Fibroblast of lung (primary cell): Measurements from ENCODE around the gene COPB1. TPM values are rescaled to one million over a fixed set of nuclear protein-coding genes. Genes with fewer than 3 reads are reported as not detected.
A peak's percentile ranks its signal among the peaks of the same experiment; 100 is the strongest.

Source experiments
- DNase-seq, 2 donors: peaks; one replicate each; pipeline versions ENCODE4 v3.0.0 to v3.0.0-alpha.2; 2010; ENCODE audit warnings: low read depth in 2 of 2
- H2AFZ ChIP-seq: 2 replicates; pipeline ENCODE4 v1.5.1; 2012; ENCODE audit warnings: low read length, control low read depth, inconsistent platforms
- H3K27ac ChIP-seq: 2 replicates; pipeline ENCODE4 v1.5.1; 2011; ENCODE audit warnings: low read length, control low read depth; ENCODE audit not compliant: insufficient read depth
- H3K27me3 ChIP-seq: 2 replicates; pipeline ENCODE4 v1.5.1; 2011; ENCODE audit warnings: mild to moderate bottlenecking, low read length; ENCODE audit not compliant: control insufficient read depth, insufficient read depth
- H3K36me3 ChIP-seq: 2 replicates; pipeline ENCODE4 v1.5.1; 2011; ENCODE audit warnings: low read length; ENCODE audit not compliant: control insufficient read depth, insufficient read depth
- H3K4me1 ChIP-seq: 2 replicates; pipeline ENCODE4 v1.5.1; 2011; ENCODE audit warnings: low read length; ENCODE audit not compliant: control insufficient read depth, insufficient read depth; ENCODE audit errors: extremely low read depth
- H3K4me2 ChIP-seq: 2 replicates; pipeline ENCODE4 v1.5.1; 2011; ENCODE audit warnings: low read length, control low read depth; ENCODE audit not compliant: insufficient read depth; ENCODE audit errors: extremely low read depth
- H3K4me3 ChIP-seq, 4 experiments: fragments of 200-600 bp in 1 of 4; sonication (generic) in 1 of 4; replicated peaks in 1 of 4; 2 replicates each; pipeline ENCODE4 v1.5.1; 2011 to 2016; ENCODE audit warnings: low read length in 4 of 4, low read depth in 3 of 4, mild to moderate bottlenecking in 3 of 4, control low read depth in 2 of 4, inconsistent platforms in 1 of 4, mixed read lengths in 1 of 4; ENCODE audit not compliant: insufficient read depth in 1 of 4; ENCODE audit errors: control extremely low read depth in 1 of 4
- H3K79me2 ChIP-seq: 2 replicates; pipeline ENCODE4 v1.5.1; 2012; ENCODE audit warnings: mild to moderate bottlenecking, low read length, inconsistent platforms; ENCODE audit not compliant: control insufficient read depth, insufficient read depth
- H3K9ac ChIP-seq: 2 replicates; pipeline ENCODE4 v1.5.1; 2011; ENCODE audit warnings: mild to moderate bottlenecking, low read length, control low read depth; ENCODE audit not compliant: insufficient read depth
- H3K9me3 ChIP-seq: 2 replicates; pipeline ENCODE4 v1.5.1; 2012; ENCODE audit warnings: low read depth, low read length; ENCODE audit not compliant: control insufficient read depth, insufficient read depth
- H4K20me1 ChIP-seq: 2 replicates; pipeline ENCODE4 v1.5.1; 2011; ENCODE audit warnings: low read length; ENCODE audit not compliant: control insufficient read depth, insufficient read depth; ENCODE audit errors: extremely low read depth
- EZH2 ChIP-seq: IDR thresholded peaks from 2 replicates; pipeline ENCODE4 v1.5.1; 2012; ENCODE audit warnings: low read length, control low read depth, mild to moderate bottlenecking; ENCODE audit errors: missing control alignments
- polyA plus RNA-seq, 2 donors: library from polyadenylated mRNA; depleted of rRNA in 1 of 2; stranded (reverse) in 1 of 2; unstranded in 1 of 2; fragments of >200 nt; gene quantifications; 2 replicates each; pipeline ENCODE4 v1.2.1, GENCODE V29; 2011 to 2012; ENCODE audit warnings: missing spikeins in 1 of 2
- total RNA-seq: library from RNA; depleted of rRNA; stranded (reverse); fragments of >200 nt; gene quantifications from 2 replicates; pipeline ENCODE4 v1.2.1, GENCODE V29; 2014
- TF ChIP-seq, protein P1 (sequence below), 2 donors: IDR thresholded peaks in 1 of 2; conservative IDR thresholded peaks in 1 of 2; 1 replicate in 1 of 2; 2 replicates in 1 of 2; pipeline ENCODE4 v1.5.1; 2011 to 2012; ENCODE audit warnings: low read length in 2 of 2, control low read depth in 1 of 2, inconsistent platforms in 1 of 2, low read depth in 1 of 2, mild to moderate bottlenecking in 1 of 2

Gene COPB1
- total and polyA plus RNA-seq, 2 donors (not counting 1 experiment from before 2014, with no cell fraction given) = 264 to 292 TPM

DNA sequence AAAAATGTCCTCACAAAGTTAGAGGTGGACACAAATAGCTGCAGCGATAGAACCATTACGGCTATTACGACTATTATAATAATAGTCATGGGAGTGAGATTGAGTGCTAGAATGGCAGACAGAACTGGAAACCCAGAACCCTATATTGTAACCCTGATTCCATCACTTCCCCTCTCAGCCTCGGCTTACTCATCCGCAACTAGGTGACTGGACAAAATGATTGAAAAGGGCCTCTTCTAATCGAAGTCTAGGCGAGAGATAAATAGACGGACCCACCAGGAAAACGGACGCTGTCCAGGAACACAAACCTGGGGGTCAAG is 19.9 kb upstream of the COPB1 start:
- Histone ChIP-seq H3K79me2 (peaks cover 21% of the 10 kb centered on the region), H3K4me3 (peak overlapping the region; percentile 52 to 96 (median 78)), H3K9me3 (no peaks in the 10 kb centered on the region), H3K9ac (peak overlapping the region; percentile 89), H4K20me1 (no peaks in the 10 kb centered on the region), H3K36me3 (peaks cover 2% of the 10 kb centered on the region), H3K4me1 (no peaks in the 10 kb centered on the region), H2AFZ (peak overlapping the region; percentile 63), H3K4me2 (peak overlapping the region; percentile 87), H3K27me3 (no peaks in the 10 kb centered on the region), H3K27ac (peak overlapping the region; percentile 95)
- DNase-seq = peak in 1 of 2 donors; percentile 34
- TF ChIP-seq, protein P1, sequence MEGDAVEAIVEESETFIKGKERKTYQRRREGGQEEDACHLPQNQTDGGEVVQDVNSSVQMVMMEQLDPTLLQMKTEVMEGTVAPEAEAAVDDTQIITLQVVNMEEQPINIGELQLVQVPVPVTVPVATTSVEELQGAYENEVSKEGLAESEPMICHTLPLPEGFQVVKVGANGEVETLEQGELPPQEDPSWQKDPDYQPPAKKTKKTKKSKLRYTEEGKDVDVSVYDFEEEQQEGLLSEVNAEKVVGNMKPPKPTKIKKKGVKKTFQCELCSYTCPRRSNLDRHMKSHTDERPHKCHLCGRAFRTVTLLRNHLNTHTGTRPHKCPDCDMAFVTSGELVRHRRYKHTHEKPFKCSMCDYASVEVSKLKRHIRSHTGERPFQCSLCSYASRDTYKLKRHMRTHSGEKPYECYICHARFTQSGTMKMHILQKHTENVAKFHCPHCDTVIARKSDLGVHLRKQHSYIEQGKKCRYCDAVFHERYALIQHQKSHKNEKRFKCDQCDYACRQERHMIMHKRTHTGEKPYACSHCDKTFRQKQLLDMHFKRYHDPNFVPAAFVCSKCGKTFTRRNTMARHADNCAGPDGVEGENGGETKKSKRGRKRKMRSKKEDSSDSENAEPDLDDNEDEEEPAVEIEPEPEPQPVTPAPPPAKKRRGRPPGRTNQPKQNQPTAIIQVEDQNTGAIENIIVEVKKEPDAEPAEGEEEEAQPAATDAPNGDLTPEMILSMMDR (conservative IDR thresholded peaks at IDR 0.05 in 1 of 2, IDR thresholded peaks at IDR 0.05 in 1 of 2; ENCODE audit: low read depth in 1 of 2, low read length in 2 of 2) = no peak
- no peak for TF ChIP-seq EZH2

- no peak overlapping the region for H3K27ac ChIP-seq
- peaks cover 21% of the 10 kb centered on the region for H3K79me2 ChIP-seq
Observed at GRCh38 chr11:14518820-14519219, 19.2 kb upstream of the COPB1 start.

GRCh38 chr11:14513800-14514199 is 14.2 kb upstream of the COPB1 start:
- Histone ChIP-seq H3K27me3 (no peaks in the 10 kb centered on the region), H3K9me3 (no peaks in the 10 kb centered on the region), H3K4me3 (no peak overlapping the region), H3K4me2 (no peak overlapping the region), H4K20me1 (no peaks in the 10 kb centered on the region), H3K27ac (no peak overlapping the region), H3K79me2 (peaks cover 8% of the 10 kb centered on the region), H3K4me1 (no peaks in the 10 kb centered on the region), H3K9ac (no peak overlapping the region), H3K36me3 (peaks cover 5% of the 10 kb centered on the region), H2AFZ (no peak overlapping the region)
- TF ChIP-seq, protein P1 (conservative IDR thresholded peaks at IDR 0.05 in 1 of 2, IDR thresholded peaks at IDR 0.05 in 1 of 2; ENCODE audit: low read depth in 1 of 2, low read length in 2 of 2) = no peak
- TF ChIP-seq EZH2 = no peak
- no peak for DNase-seq

More at GRCh38 chr11:14518820-14519219, 19.2 kb upstream of the COPB1 start:
- TF ChIP-seq EZH2 = no peak
- TF ChIP-seq, protein P1 (conservative IDR thresholded peaks at IDR 0.05 in 1 of 2, IDR thresholded peaks at IDR 0.05 in 1 of 2; ENCODE audit: low read depth in 1 of 2, low read length in 2 of 2) = no peak
- H3K9me3 ChIP-seq = no peaks in the 10 kb centered on the region
- peak overlapping the region; percentile 52 to 96 (median 78) for H3K4me3 ChIP-seq
- H4K20me1 ChIP-seq = no peaks in the 10 kb centered on the region
- H3K4me2 ChIP-seq = peak overlapping the region; percentile 87
- H2AFZ ChIP-seq = no peak overlapping the region
- H3K4me1 ChIP-seq = no peaks in the 10 kb centered on the region
- H3K27me3 ChIP-seq = no peaks in the 10 kb centered on the region
- no peak overlapping the region for H3K9ac ChIP-seq
- no peak for DNase-seq
- peaks cover 2% of the 10 kb centered on the region for H3K36me3 ChIP-seq
